Psoas muscle (tissue), 8 donors: ENCODE data around the gene PCGF5. TPM values are rescaled to one million over a fixed set of nuclear protein-coding genes. Genes with fewer than 3 reads are reported as not detected.

ENCODE experiments used
- ATAC-seq, 4 donors: fragments of 200-7000 bp; cut with Tn5 transposase; one replicate each; pipeline ENCODE4 v1.9.1; 2020; ENCODE audit warnings: moderate library complexity in 3 of 4, mild to moderate bottlenecking in 2 of 4
- DNase-seq, 2 donors: peaks; one replicate each; pipeline ENCODE4 v3.0.0-alpha.2; 2020
- H3K27ac ChIP-seq: fragments of 200-600 bp; one replicate; pipeline ENCODE4 v1.8.0; 2022
- H3K27me3 ChIP-seq, 3 donors: fragments of 200-600 bp in 1 of 3; one replicate each; pipeline versions ENCODE4 v1.6.1 to v1.8.0; 2013 to 2022; ENCODE audit warnings: low read length in 2 of 3, mild to moderate bottlenecking in 2 of 3, moderate library complexity in 1 of 3; ENCODE audit not compliant: insufficient read depth in 3 of 3
- H3K36me3 ChIP-seq, 2 donors: fragments of 200-600 bp in 1 of 2; one replicate each; pipeline versions ENCODE4 v1.6.1 to v1.8.0; 2013 to 2022; ENCODE audit warnings: low read depth in 1 of 2, mild to moderate bottlenecking in 1 of 2, moderate library complexity in 1 of 2; ENCODE audit not compliant: insufficient read depth in 1 of 2
- H3K4me1 ChIP-seq: fragments of 200-600 bp; one replicate; pipeline ENCODE4 v1.8.0; 2022
- H3K4me3 ChIP-seq: fragments of 200-600 bp; one replicate; pipeline ENCODE4 v1.8.0; 2022; ENCODE audit warnings: mild to moderate bottlenecking
- H3K9me3 ChIP-seq: fragments of 200-600 bp; one replicate; pipeline ENCODE4 v1.8.0; 2022
- CTCF ChIP-seq: fragments of 200-600 bp; IDR thresholded peaks from one replicate; pipeline ENCODE4 v1.8.0; 2022; ENCODE audit warnings: antibody characterized with exemption
- WGBS, 3 donors: extraction: QIAGEN DNeasy Blood & Tissue Kit; methylation state at CpG; one replicate each; pipeline versions ENCODE4 v1.1.6 to v1.1.7; 2013; 5-methylcytosine and 5-hydroxymethylcytosine counted together
- intact Hi-C, 2 donors: fragments of 100-400 bp; cut with DNase I; formaldehyde crosslinking; loops; one replicate each; pipeline versions ENCODE4 v1.11.0 to v1.14.2; 2022
- polyA plus RNA-seq, 3 donors: library from polyadenylated mRNA; stranded (reverse); fragments of 200-250 nt; gene quantifications; one replicate each; pipeline ENCODE4 v1.2.3, GENCODE V29; 2013
- total RNA-seq, 4 donors: library from RNA; stranded (reverse); fragmentation: NEBNext Ultra II Directional in 2 of 4; extraction: Animal tissue kit (Norgen Biotek cat#: 25700) in 2 of 4; gene quantifications; one replicate each; pipeline versions ENCODE4 v1.2.1 to v1.2.4, GENCODE V29; 2021 to 2023
- donor health status: healthy with polysubstance abuse.
- donor health status: DM: no; HTN: no; CAD: no; lungs with moderate emphysema.
- donor health status: Bipolar disorder and iron deficiency.
- donor health status: healthy.
- donor health status: DM: yes; HTN: yes; CAD: no.
- donor health status: DM: no; HTN: no; CAD: no.
- donor health status: DM: no; HTN: no; CAD: no.
- donor health status: DM: yes; HTN: yes; CAD: no.

Gene PCGF5
- total and polyA plus RNA-seq, 7 donors = 30.3 to 126 (median 57.7) TPM

DNA sequence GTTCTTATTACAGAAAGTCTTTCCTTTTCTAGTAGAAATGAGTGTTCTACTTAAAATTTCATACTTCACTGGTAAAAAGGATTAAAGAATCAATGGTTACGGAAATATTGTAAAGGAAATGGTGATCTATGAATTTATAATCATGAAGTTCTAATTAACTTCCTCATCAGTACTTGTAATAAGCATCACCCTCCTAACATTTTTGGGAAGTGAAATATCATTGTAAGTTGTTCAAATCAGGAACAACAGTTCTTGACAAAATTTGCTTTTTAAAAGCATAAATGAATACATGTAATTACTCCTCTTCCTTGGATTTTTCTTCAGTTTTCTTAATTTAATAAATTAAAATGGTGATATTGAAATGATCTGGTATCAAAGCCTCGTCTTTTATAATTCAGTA, 5.6 kb upstream of the PCGF5 start:
- 93 to 94% (median 93%) methylated on average over 2 of the region's 2 CpGs for WGBS, 3 donors
- ATAC-seq (no peak), DNase-seq (no peak)
- intact Hi-C loops = no loop called here
- Histone ChIP-seq H3K27me3 (no peaks in the 10 kb centered on the region), H3K4me3 (no peak overlapping the region), H3K27ac (no peak overlapping the region), H3K36me3 (no peaks in the 10 kb centered on the region), H3K4me1 (peaks cover 27% of the 10 kb centered on the region), H3K9me3 (no peaks in the 10 kb centered on the region)
- TF ChIP-seq CTCF = no peak

DNA sequence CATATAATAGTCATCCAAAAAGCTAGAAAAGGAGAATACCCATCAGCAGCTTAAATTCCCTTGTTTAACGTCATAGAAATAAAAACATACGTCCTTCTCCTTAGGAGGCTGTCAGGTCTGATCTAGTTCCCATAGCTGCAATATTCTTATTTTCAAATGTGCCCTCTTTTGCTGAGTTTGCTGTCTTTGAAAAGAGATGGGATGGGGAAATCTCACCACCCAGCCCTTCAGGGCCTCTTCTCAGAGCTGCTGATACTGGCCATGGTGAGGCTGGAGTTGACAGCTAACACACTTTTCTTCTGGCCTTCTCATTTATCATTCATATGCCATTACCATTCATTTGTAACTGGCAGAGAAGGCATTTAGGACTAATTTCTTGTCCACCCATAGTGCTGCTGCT, 5.1 kb upstream of the PCGF5 start:
- Histone ChIP-seq H3K27me3 (no peaks in the 10 kb centered on the region), H3K4me3 (no peak overlapping the region), H3K27ac (no peak overlapping the region), H3K4me1 (peaks cover 25% of the 10 kb centered on the region), H3K9me3 (no peaks in the 10 kb centered on the region), H3K36me3 (no peaks in the 10 kb centered on the region)
- WGBS, 3 donors = 82 to 89% (median 84%) methylated on average over 2 of the region's 2 CpGs
- intact Hi-C loops = no loop called here
- TF ChIP-seq CTCF = no peak
- DNase-seq = no peak
- no peak for ATAC-seq

DNA sequence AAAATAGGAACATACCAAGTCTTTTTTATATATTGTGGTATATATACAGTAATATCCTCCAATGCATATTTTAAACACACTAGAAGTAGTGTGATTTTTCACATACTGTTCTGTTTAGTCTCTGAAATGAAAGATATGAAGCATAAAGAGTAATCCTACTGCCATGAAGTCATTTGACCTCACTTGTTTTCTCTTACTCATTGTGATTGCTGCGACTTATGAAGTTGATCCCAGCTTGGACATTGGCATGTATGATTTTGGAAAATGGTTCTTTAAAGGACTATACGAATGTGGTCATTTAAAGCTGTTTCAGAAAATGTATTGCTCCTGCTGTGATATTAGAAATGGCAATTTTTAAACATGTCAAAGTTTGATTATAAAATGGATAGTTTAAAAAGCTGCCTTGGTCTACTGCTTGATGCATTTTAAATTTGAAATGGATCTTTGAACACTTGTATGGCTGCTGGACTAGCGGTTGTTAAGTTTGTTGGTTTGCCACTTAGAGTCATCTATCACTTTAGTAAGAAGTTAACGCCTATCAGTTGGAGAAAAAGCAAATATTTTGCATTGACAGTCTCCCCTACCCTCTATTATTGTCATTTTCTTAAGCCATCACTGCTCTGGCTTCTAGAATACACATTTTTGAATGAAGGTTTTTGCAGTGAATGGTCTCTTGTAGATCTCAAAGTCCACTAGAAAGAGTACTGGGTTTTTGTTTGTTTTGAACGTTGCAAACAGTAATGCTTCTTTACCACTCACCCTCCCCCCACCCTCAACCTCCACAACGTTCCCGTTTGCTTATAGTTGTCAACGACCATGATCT, 881 bp upstream of the PCGF5 start:
- H3K9me3 ChIP-seq = no peaks in the 10 kb centered on the region
- DNase-seq (no peak), ATAC-seq (no peak)
- H3K36me3 ChIP-seq = peaks cover 0 to 4% of the 10 kb centered on the region in 2 donors
- H3K4me3 ChIP-seq = peak overlapping the region; percentile 82
- H3K27me3 ChIP-seq = no peaks in the 10 kb centered on the region
- H3K27ac ChIP-seq = peak overlapping the region; percentile 88
- intact Hi-C loops = loop anchor here (2.0 to 5.0 kb wide), 2 partner anchors 57 kb away; no protein-coding TSS in a partner anchor
- 26 to 33% (median 27%) methylated on average over 8 of the region's 8 CpGs for WGBS, 3 donors
- H3K4me1 ChIP-seq = peaks cover 39% of the 10 kb centered on the region
- no peak for TF ChIP-seq CTCF

DNA sequence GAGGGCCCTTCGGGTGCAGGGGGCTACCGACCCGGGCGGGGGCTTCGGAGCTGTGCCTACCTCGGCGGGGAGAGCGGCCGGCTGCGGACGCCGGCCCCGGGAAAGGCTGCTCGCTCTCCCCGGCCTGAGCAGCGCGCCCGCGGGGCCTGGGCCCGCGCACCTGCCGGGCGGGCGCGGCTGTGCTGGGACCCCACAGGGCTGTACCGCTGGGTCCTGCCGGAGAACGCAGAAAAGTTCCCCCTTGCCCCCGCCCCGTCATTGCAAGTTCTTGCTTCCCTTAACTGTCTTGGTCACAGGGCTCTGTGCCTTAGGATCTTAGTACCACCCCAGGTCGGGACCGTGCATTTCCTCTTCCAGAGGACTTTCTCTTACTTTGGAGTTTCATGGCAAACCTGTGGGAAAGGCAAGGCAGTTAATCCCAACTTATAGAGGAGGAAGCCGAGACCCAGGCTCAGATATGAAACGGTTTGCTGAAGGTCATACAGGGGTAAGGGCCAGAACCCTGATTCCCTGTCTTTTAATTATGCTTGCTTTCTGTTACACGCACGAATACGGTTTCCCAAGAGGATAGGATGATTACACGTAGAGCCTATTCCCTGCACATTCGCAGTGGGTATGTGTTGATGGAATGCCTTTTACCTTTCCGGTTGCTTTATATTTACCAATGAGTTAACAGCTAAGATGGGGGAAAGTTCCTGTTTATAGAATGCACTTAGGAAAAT, 652 bp downstream of the PCGF5 start:
- Histone ChIP-seq H3K9me3 (no peaks in the 10 kb centered on the region), H3K4me3 (peak overlapping the region; percentile 82), H3K36me3 (peaks cover 2 to 4% of the 10 kb centered on the region in 2 donors), H3K27me3 (no peaks in the 10 kb centered on the region), H3K27ac (peak overlapping the region; percentile 88), H3K4me1 (peaks cover 42% of the 10 kb centered on the region)
- DNase-seq (peak; percentile 27 to 46), ATAC-seq (peak; percentile 46 to 62 (median 54))
- intact Hi-C loops = loop anchor here (2.0 to 5.0 kb wide), 2 partner anchors 58 to 59 kb away; no protein-coding TSS in a partner anchor
- no peak for TF ChIP-seq CTCF
- 1% methylated on average over 25 to 40 of the region's 40 CpGs for WGBS, 3 donors
